PC-9 (cell line): ENCODE data around the gene CNPY3.

ENCODE experiments used
- EZH2 ChIP-seq: fragments of 200-600 bp; sonication (generic); IDR thresholded peaks from 2 replicates; pipeline ENCODE4 v1.8.0; 2017; ENCODE audit warnings: antibody characterized with exemption, low read depth
- TF ChIP-seq, protein P1 (sequence below): fragments of 200-600 bp; sonication (generic); conservative IDR thresholded peaks from 2 replicates; pipeline ENCODE4 v1.6.1; 2017; ENCODE audit warnings: mixed run types, antibody characterized with exemption, mild to moderate bottlenecking, moderate library complexity

GRCh38 chr6:42974919-42975505 lies 45.7 kb downstream of the CNPY3 start:
- TF ChIP-seq, protein P1, sequence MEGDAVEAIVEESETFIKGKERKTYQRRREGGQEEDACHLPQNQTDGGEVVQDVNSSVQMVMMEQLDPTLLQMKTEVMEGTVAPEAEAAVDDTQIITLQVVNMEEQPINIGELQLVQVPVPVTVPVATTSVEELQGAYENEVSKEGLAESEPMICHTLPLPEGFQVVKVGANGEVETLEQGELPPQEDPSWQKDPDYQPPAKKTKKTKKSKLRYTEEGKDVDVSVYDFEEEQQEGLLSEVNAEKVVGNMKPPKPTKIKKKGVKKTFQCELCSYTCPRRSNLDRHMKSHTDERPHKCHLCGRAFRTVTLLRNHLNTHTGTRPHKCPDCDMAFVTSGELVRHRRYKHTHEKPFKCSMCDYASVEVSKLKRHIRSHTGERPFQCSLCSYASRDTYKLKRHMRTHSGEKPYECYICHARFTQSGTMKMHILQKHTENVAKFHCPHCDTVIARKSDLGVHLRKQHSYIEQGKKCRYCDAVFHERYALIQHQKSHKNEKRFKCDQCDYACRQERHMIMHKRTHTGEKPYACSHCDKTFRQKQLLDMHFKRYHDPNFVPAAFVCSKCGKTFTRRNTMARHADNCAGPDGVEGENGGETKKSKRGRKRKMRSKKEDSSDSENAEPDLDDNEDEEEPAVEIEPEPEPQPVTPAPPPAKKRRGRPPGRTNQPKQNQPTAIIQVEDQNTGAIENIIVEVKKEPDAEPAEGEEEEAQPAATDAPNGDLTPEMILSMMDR: no peak
- TF ChIP-seq EZH2: no peak
